ENCODE results near the gene DYNC1H1.

DYNC1H1 gene

GRCh38 chr14:101991352-101991751 is 27.0 kb downstream of the DYNC1H1 start:
- DNase-seq = no peak

GRCh38 chr14:101992708-101993107 is 28.3 kb downstream of the DYNC1H1 start:
- DNase-seq = no peak

GRCh38 chr14:101997429-101998336 is 33.3 kb downstream of the DYNC1H1 start:
- DNase-seq = no peak

DNA sequence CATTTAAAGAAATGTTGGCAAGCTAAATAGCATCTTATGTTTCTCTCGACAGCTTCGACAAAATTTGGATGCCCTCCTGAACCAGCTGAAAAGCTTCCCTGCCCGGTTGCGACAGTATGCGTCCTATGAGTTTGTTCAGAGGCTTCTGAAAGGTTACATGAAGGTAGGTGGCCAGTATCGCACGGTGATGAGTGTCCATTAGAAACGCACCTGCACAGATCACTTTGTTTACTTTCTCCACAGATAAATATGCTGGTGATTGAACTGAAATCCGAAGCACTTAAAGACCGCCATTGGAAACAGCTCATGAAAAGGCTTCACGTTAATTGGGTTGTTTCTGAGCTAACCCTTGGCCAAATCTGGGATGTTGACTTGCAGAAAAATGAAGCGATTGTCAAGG is 36.5 kb downstream of the DYNC1H1 start:
- no peak for DNase-seq

DNA sequence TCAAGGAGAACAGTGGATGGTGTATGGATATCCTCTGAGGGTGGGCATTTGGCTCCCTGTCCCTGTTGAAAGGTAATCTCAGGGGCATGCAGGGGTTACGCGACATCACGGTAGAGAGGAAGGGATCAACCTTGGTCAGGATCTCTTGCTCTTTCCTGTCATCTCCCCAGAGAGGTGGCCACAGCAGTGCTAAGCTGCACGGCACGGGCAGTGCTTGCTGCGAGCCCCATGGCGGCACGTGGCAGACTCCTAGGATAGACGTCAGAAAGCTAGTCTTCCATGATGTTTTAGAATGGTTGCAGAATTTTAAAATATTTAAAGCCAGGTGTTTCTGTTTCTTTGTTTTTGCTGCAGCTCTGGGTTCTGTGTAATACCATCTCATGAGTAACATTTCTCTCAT is 41.0 kb downstream of the DYNC1H1 start:
- DNase-seq = no peak

DNA sequence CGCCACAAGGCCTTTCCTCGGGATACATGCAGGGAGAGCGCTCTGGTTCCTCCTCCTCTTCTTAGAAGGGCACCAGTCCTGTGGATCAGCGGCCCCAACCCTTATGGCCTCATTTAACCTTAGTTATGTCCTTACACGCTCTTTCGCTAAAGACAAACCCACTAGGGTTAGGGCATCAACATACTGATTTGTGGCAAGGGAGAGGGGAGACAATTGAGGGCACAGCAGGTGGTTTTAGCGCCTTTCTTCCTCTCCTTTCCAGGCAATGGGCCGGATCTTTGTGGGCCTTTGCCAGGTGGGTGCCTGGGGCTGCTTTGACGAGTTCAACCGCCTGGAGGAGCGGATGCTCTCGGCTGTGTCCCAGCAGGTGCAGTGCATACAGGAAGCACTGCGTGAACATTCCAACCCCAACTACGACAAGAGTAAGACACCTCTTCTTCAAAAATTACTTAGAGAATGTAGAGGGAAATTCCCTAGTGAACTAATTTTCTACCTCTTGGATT is 43.6 kb downstream of the DYNC1H1 start:
- no peak for DNase-seq

- no peak for DNase-seq
These were observed 44.5 kb downstream of the DYNC1H1 start for GRCh38 chr14:102008891-102009290.

DNA sequence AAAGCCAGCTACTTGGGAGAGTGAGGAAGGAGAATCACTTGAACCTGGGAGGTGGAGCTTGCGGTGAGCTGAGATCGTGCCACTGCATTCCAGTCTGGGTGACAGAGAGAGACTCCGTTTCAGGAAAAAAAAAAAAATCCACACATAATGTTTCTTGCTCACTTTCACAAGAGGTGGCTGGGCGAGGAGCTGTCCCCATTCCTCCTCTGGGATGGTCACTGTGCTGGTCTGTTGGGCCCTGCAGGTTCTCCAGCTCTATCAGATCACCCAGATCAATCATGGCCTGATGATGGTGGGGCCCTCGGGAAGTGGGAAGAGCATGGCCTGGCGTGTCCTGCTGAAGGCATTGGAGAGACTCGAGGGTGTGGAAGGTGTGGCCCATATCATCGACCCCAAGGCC is 47.3 kb downstream of the DYNC1H1 start:
- no peak for DNase-seq

- no peak for DNase-seq
These were observed 48.0 kb downstream of the DYNC1H1 start for GRCh38 chr14:102012336-102012735.

DNA sequence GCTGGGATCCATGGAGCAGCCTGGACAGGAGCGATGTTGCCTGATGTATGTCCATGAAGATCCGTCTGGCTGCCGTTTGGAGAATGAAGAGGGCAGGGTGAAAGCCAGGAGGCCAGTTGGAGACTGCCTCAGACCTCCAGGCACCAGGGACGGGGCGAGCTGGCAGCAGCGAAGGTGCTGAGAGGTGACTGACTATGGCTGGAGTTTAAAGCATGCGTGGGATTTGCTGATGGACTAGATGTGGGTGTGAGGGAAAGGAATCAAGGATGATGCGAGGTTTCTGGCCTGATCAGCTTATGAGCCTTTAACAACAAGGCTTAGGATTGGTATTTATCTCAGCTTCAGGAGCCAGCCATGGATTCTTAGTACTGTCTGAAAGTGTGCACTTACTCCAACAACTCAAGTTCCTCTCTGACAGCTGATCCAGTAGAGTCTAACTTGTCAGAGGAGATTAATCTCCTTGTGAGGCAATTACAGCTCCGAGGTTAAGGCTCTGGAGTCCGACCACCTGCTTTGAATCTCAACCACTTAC is 49.4 kb downstream of the DYNC1H1 start:
- no peak for DNase-seq

GRCh38 chr14:102015045-102015685 is 50.8 kb downstream of the DYNC1H1 start:
- DNase-seq = no peak

DNA sequence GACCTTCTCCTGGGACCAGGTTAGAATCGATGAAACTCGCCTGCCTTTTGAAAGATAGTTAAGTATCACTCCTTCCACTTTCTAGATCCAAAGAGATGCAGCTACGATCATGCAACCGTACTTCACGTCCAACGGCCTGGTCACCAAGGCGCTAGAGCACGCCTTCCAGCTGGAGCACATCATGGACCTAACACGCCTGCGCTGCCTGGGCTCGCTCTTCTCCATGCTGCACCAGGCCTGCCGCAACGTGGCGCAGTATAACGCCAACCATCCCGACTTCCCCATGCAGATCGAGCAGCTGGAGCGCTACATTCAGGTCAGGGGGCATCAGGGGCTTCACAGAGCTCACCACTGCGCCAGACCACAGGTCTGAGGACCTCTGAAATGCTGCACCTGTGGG is 51.4 kb downstream of the DYNC1H1 start:
- no peak for DNase-seq

GRCh38 chr14:102016420-102017090 is 52.2 kb downstream of the DYNC1H1 start:
- DNase-seq = no peak

GRCh38 chr14:102018251-102018650 is 53.9 kb downstream of the DYNC1H1 start:
- no peak for DNase-seq

DNA sequence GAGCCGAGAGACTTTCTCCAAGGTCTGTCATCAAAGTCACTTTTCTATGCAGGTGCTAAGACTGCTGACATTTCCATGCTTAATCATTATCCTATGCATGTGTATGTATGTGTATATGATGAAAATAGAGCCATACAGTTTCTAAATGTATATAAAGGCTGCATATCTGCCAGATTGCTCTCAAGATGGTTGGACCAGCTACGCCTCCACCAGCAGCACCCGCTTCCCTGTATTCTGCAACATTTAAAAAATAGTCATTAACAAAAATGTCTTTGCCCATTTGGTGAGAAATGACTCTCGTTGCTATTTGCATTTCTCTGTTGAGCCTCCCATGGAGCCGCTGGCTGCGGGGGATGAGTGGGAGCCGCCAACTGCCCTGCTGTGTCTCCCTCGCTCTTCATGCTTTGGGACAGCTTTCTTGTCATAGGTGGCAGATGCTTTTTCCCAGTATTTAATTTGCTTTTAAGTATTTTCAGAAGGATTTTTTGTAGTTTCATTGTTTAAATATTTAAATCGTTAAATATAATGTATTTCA is 54.7 kb downstream of the DYNC1H1 start:
- peak in 16 of 56 donors; percentile 10 to 75 (median 26) for DNase-seq

DNA sequence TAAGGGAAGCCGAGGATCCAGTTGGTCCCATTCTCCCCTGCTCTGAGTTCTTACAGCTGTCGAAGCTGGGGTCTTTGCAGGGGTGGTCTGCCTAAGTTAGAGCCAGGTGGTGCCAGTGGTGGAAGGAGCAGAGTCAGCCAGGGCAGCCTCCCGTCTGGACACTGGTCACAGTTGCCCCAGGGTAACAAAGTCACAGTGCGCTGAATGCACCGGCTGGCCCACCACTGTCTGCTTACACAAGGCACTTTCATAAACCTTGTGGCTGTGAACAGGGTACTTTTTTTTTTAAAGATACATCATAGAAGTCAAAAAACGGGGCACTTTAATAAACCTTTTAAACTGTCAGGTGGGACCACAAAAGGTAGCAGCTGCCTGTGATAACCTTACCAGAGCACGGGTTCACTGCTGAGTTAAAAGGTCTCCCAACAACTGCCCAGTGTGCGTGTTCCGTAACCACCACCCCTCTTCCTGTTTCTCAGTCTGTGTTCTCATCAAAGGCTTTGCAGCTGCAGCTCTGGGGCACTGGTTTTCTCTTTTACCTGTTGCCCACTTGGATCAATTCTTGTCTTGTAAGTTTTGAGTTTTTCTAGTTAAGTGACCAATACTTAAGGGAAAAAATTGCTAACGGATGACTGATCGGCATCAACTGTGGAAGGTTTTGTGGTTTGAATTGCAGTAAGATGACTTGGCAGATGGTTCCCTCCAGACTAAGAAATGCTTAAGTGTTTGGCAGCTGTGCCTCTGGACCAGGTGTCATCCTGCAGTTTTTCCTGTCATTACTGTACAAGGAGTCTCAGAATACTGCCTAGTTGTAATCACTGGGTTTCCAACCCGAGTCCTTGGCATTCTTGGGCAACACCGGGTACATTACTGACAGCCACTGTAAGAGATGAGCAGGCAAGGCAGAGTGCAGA is 55.9 kb downstream of the DYNC1H1 start:
- no peak for DNase-seq

DNA sequence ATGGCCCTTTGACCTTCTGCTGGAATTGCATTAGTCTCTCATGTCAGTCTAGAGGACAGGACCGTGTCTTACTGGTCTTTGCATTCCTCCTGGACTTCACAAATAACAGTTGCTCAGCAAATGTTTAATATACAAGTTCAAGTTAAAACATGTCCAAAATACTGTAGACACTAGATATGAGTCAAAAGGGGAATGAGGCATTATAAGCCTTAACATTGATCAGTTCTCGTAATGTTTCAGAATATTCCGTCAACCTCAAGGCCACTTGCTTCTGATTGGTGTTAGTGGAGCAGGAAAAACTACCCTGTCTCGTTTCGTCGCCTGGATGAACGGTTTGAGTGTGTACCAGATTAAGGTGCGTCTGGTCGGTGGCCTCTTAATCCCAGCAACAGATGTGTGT is 62.6 kb downstream of the DYNC1H1 start:
- no peak for DNase-seq

GRCh38 chr14:102027951-102028350 is 63.6 kb downstream of the DYNC1H1 start:
- DNase-seq = no peak

DNA sequence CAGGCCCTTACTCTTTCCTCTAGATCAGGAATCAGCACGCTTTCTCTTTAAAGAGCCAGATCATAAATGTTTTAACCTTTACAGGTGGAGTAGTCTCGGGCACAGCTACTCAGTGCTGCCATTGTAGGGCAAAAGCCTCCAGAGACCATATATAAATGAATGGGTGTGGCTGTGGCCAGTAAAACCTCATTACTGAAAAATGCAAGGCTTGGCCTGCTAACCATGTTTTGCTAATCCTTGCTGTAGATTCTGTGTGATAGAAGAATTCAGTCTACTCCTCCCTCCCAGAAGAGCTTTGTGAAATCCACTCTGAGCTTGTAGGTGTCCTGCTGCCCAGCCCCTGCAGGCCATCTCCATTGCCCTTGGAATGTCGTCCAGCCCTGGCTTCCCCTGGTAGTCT is 64.4 kb downstream of the DYNC1H1 start:
- DNase-seq = no peak

- no peak for DNase-seq
These were observed 65.6 kb downstream of the DYNC1H1 start for GRCh38 chr14:102029956-102030355.
